ENCODE data around the gene CCDC138. TPM values are rescaled to one million over a fixed set of nuclear protein-coding genes. Genes with fewer than 3 reads are reported as not detected.

Gene CCDC138
- polyA plus RNA-seq, 4 donors, result 10.7 to 18.6 (median 17.2) TPM

GRCh38 chr2:108916122-108916795 is 129.7 kb downstream of the CCDC138 start:
- DNase-seq (ENCODE audit: low read depth in 4 of 4, low spot score in 3 of 4), result no peak

DNA sequence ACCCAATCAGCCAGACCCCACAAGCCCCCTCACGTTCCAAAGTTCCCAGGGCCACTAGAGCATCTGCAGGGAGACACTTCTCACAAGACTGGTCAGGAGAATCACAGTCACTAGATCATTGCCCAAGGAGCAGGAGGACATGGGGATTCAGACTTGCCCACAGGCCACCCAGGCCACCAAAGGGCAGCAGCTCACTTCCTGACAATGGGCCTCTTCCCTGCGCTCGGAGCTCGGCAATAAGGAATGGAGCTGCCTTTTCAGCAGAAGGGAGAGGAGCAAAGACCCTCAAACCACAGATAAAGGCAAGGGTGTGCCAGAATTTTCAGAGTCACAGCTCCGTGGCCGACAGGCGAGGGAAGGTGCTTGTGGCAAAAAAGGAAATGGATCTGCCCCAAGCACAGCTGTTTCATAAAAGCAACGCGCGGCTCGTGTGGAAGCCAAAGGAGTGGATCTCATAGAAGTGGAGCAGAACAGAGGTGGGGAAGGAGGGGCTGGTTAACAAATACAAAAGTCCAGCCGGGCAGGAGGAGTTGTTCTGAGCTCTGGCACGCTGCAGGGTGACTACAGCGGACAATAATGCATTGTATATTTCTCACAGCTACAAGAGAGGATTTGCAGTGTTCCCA is 130.3 kb downstream of the CCDC138 start:
- DNase-seq (ENCODE audit: low read depth in 4 of 4, low spot score in 3 of 4), result no peak

- DNase-seq (ENCODE audit: low read depth in 4 of 4, low spot score in 3 of 4), result no peak
Observed at GRCh38 chr2:108917526-108917925, 131.0 kb downstream of the CCDC138 start.

DNA sequence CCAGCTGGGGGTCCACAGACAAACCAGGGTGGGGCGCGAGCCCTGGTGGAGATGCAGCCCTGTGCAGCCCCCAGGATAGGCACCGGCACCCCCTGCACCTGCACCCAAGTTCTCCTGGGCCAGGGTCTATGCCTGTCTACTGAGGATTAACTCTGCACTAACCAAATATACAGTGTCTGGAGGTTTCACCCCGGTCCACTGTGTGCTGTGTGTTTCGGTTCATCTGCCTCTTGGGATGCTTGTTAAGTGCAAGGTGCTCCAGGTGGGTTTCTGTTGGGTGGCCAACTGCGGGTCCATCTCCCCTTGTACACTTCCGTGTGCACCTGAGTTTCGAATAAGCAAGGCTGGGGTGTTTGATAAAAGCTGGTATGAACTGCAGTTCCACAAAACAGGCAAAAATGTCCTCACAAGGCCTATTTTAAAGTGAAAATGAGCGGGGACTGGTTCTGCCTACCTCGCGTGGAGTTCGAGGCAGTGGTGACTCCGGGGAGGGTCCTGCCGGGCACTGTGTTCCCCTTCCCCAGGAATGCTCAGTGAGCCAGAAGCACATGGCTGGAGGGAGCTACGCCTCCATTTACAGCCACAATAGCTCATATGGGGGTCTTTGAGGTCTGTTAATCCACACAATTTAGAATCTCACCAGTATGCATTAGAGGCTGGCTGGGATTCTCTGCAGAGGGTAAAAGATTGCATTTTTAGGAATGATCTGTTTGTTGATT is 131.7 kb downstream of the CCDC138 start:
- DNase-seq (ENCODE audit: low read depth in 4 of 4, low spot score in 3 of 4), result no peak

DNA sequence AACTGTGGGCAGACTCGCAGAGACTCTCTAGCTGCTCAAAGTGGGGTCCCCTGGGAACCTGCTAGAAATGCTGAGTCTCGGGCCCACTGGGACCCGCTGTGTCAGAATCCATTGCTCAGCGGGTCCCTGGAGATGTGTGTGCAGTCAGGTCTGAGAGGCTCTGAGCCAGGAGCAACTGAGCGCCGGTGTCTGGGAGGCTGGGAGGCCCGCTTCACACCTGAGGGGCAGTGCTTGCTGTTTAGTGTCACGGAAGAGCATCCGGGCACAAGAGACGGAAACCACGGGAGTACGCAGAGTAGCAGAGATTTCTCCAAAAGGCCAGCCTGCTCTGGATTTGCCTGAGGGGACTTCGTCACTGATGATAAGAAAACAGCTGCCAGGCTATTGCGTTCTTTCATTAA is 132.4 kb downstream of the CCDC138 start:
- no peak for DNase-seq (ENCODE audit: low read depth in 4 of 4, low spot score in 3 of 4)

DNA sequence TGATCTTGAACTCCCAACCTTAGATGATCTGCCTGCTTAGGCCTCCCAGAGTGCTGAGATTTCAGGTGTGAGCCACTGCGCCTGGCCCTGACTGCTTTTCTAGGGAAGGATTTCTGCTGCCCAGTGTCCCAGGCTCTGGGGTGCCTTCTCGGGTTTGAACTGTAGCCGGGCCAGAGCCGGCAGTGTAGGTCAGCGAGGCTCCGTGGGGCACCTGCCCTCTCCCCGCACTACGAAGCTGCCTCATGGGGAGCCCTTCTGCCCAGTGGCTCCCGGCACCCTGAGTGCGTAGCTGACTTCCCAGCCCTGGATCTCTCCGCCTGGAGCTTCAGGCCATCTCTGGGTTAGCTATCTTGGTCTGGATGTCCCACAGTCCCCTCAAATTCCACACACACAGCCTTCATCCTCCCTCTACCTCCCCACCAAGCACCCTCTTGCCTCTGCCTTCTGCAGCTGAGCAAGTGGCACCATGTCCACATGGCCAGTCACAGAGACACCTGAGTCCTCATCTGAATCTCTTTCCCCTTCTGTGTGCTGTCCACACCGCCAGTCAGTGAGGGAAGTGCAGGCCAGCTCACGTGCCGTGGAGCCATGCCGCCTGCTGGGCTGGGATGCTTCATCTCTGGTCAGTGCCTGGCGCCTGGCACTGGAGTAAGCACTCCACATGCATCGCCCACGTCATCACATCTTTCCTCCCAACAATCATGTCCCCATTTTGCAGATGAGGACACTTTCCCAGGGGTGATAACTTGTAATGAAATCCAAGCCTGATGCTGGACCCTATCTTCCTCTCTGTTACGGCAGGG is 133.2 kb downstream of the CCDC138 start:
- no peak for DNase-seq (ENCODE audit: low read depth in 4 of 4, low spot score in 3 of 4)

DNA sequence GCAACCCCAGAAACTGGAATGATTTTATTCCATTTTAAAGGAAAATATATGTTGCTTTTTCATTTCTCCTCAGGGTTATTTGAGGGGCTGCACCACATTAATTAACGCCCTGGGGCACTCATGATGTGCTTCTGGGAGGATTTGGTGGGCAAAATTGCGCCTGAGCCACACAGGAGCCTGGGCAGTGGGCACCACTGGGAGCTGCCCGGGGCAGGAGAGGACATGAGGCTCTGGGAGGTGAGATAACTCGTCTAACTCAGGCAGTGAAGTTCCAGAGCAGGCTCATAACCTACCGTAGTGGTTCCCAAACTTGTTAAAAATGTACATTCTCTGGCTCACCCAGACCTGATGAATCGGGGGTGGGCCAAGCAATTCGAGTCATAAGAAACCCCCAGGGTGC is 134.1 kb downstream of the CCDC138 start:
- no peak for DNase-seq (ENCODE audit: low read depth in 4 of 4, low spot score in 3 of 4)

DNA sequence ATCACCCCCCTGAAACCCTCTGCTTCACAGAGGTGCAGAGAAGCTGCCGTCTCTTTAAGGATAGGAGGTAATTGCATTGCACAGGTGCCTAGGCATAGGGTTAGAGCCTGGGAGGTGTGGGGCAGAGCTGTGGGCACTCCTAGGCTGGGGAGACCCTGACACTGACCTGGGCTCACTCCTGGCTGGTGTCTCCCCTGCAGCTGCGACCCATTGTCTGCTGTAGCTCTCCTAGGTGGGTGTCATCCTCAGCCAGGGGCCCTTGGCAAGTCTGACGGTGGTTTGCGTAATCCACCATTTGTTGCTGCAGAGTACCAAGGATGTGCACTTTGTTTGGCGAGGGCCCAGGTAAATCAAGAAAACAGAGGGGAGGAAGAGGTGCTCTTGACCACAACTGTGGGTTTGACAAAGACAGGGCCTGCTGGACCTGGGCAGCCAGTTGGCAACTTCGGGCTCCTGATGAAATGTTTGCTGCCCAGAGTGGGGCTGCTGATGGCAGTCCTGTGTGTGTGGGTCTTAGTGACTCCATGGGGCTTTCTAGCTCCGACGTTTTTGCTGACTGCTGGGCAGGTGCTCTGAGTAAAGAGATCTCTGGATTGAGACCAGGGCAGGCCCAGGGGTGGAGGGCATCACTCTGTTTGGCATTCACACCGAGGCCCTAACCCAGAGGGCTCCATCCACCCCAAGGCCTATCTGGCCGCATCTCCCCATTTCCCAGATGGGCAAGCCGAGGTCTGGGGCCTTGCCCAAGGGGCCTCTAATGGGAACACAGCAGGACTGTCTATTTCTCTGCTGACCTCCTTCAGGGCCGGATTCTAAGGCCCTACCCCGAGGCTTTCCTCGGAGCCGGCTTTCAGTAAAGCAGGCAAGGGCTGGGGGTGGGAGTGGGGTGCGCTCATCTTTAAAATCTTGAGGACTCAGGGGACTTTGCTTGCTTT is 134.8 kb downstream of the CCDC138 start:
- DNase-seq (ENCODE audit: low read depth in 4 of 4, low spot score in 3 of 4), result no peak

GRCh38 chr2:108922141-108922915 is 135.8 kb downstream of the CCDC138 start:
- no peak for DNase-seq (ENCODE audit: low read depth in 4 of 4, low spot score in 3 of 4)

GRCh38 chr2:108923019-108923700 is 136.6 kb downstream of the CCDC138 start:
- DNase-seq (ENCODE audit: low read depth in 4 of 4, low spot score in 3 of 4), result no peak

- no peak for DNase-seq (ENCODE audit: low read depth in 4 of 4, low spot score in 3 of 4)
Observed at GRCh38 chr2:108923736-108924579, 137.4 kb downstream of the CCDC138 start.

DNA sequence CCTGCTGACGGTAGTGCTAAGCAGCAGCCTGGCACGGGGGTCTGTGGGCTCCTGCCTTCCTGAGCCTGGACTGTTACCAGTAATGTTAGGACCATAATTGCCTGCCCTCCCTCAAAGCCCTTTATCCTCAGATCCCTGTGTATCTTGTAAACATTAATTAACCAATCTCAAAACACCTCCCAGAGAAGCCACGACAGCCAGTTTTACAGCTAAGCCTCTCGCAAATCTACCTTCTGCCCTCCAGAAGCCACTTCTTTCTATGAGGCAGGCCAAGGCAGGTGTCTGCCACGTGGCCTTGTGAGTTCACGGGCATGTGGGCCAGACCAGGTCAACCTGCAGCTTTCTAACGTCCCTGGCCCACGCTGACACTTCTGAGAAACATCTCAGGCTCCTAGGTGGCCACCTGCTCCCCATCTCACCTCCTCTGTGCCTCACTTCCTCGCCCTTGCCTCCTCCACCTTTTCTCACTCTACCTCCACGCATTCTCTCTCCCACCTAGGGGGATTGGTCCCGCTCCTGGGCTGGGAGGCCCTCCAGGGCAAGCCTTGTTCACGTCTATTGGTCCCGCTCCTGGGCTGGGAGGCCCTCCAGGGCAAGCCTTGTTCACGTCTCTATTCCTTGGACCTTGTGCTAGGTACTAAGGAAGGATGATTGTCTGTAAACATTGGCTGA is 138.1 kb downstream of the CCDC138 start:
- no peak for DNase-seq (ENCODE audit: low read depth in 4 of 4, low spot score in 3 of 4)

GRCh38 chr2:108925286-108925685 is 138.7 kb downstream of the CCDC138 start:
- no peak for DNase-seq (ENCODE audit: low read depth in 4 of 4, low spot score in 3 of 4)

- DNase-seq (ENCODE audit: low read depth in 4 of 4, low spot score in 3 of 4), result no peak
Observed at GRCh38 chr2:108925735-108926134, 139.2 kb downstream of the CCDC138 start.

Measured in left renal pelvis (tissue), 4 donors.